HG03432 (cell line): ENCODE data around the gene SLC19A1.
"Not testable (repeated sequence)": the region's sequence is repeated elsewhere in the genome, so short reads cannot be mapped to it uniquely, and the experiment has no call there.

Source experiments
- ATAC-seq: cut with Tn5 transposase; IDR thresholded peaks from one replicate; pipeline ENCODE4 v1.9.1; 2021; ENCODE audit warnings: mild to moderate bottlenecking, moderate library complexity; ENCODE audit not compliant: unreplicated experiment

Gene SLC19A1

DNA sequence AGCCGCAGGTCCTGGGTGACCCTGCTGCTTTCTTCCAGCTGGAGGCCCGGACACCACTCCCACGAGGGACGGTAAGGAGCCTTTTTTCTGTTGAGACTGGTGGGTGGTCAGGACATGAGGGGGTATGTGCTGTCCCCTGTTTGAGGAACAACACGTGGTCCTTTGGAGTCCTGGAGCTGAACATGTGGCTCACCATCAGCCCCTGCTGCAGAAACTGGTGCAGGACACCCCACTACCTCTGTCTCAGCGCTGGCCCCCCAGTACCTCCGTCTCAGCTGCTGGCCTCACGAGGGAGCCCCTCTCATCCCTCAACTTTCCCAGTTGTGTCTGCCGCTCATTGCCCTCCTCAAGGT, 34.7 kb downstream of the SLC19A1 start:
- ATAC-seq = no peak

GRCh38 chr21:45506836-45507522, 35.3 kb downstream of the SLC19A1 start:
- no peak for ATAC-seq

- no peak for ATAC-seq
Measured at GRCh38 chr21:45506241-45506817, 35.9 kb downstream of the SLC19A1 start.

DNA sequence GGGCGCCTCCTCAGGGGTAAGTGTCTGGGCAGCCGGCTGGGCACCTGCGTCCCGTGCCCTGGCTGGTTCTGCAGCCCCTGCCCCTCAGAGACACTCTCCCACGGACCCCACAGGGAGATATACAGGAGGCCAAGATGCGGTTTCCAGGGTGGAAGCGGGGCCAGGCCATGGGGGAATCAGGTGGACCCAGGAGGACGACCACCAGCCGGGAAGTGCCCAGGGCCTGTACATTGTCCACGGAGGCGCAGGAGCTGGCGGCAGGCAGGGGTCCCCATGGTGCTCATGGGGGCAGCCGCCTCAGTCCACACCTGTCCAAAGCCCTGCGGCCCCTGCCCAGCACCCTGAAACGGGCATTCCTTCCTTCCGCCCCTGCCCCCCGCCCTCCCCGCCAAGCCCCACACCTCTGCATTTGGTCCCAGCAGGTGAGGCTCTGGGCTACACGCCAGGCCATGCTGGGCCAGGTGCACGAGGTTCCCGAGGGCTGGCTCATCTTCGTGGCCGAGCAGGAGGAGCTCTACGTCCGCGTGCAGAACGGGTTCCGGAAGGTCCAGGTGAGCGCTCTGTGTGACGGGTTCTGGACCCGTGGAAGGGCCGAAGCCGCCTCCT, 36.7 kb downstream of the SLC19A1 start:
- ATAC-seq = no peak

- ATAC-seq = no peak
Measured at GRCh38 chr21:45504516-45505415, 37.5 kb downstream of the SLC19A1 start.

GRCh38 chr21:45504021-45504515, 38.2 kb downstream of the SLC19A1 start:
- no peak for ATAC-seq

DNA sequence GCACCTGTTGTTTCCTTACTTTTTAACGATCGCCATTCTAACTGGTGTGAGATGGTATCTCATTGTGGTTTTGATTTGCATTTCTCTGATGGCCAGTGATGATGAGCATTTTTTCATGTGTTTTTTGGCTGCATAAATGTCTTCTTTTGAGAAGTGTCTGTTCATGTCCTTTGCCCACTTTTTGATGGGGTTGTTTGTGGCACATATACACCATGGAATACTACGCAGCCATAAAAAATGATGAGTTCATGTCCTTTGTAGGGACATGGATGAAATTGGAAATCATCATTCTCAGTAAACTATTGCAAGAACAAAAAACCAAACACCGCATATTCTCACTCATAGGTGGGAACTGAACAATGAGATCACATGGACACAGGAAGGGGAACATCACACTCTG, 39.0 kb downstream of the SLC19A1 start:
- ATAC-seq = not testable (repeated sequence)

DNA sequence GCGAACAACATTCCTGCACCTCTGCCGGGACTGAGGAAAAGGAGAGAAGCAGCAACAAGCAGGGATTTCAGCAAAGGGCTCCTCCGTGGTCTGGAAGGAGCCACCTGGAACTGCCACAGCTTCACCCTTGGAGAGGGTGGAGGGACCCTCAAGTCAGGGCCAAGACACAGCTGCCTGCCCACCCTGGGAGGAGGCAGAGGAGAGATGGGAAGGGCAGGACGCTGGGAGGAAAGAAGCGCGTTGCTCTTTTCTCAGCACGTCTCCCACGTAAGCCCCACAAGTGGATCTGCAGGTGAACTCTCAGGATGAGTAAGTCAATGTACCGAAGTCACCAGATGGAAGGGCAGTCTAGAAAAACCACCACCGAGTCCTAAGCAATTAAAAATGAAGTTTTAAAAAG, 39.6 kb downstream of the SLC19A1 start:
- ATAC-seq = no peak

GRCh38 chr21:45502006-45502345, 40.3 kb downstream of the SLC19A1 start:
- no peak for ATAC-seq

- not testable (repeated sequence) for ATAC-seq
Measured at GRCh38 chr21:45501081-45502005, 40.9 kb downstream of the SLC19A1 start.

- no peak for ATAC-seq
Measured at GRCh38 chr21:45499970-45500577, 42.2 kb downstream of the SLC19A1 start.

DNA sequence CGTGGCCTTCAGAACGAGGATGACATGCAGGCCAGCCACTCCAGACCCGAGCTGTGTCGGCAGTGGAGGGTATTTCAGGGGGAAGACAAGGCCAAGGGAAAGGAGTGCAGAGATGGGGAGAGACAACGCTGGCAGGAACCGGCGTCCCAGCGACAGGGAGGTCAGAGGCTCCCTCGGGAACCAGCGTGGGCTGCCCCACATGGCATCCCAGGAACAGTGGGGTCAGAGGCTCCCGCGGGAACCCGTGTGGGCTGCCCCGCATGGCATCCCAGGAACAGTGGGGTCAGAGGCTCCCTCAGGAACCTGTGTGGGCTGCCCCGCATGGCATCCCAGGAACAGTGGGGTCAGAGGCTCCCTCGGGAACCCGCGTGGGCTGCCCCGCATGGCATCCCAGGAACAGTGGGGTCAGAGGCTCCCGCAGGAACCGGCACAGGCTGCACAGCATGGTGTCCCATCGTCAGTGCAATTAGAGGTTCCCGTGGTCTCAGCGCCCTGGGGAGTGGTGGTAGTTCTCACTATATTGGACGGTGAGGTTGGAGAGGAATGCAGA, 43.0 kb downstream of the SLC19A1 start:
- no peak for ATAC-seq

DNA sequence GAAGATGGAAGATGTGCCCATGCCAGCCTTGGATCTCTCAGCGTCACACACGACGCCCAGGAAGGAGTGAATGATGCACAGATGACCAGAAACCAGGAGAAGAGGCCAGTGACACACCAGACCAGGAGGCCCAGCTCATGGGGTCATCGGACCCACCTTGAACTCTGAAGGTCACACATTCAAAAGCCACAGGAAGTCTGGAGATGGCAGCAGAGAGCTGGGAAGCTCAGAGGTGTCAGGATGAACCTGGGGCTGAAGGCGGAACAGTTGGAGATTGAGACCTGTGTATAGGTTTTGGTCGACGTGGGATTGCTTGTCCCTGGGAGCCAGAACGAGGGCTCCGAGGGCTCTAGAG, 43.6 kb downstream of the SLC19A1 start:
- no peak for ATAC-seq

GRCh38 chr21:45497846-45498645, 44.2 kb downstream of the SLC19A1 start:
- ATAC-seq = no peak

DNA sequence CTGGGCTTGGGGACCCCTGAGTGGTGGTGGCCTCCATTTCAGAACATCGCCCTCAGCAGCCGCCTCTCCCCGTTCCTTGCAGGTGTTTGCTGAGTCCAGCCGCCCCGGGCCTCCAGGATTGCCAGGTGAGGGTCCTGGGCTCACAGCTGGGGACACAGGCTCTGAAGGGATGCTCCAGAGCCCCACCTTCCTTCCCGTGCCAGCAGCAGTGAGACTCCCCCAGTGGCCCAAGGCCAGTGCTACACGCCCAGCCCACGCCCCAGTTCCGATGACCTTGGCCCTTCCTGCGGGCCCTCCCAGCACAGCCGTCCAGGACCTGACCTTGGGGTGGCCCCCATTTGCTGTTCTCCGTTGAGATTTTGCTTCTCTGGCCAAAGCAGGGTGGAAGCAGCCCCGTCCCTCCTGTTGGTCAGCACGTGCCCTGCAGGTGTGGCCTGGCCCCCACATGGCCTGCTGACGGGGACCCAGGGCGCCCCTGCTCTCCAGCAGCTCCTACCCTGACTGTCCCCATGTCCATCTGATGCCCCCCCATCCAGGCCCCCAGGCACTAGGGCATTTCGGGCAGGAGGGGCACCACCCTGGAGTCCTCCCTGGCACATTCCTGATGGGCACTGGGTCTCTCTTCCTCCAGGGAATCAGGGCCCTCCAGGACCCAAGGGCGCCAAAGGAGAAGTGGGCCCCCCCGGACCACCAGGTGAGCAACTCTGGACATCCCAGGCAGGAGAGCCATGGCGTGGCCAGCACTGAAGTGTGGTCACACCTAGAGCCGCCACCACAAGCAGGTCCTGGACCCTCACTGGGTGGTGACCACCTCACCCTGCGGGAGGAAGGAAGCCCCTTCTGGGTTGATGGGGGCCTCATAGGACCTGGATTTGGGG, 45.0 kb downstream of the SLC19A1 start:
- no peak for ATAC-seq

- no peak for ATAC-seq
Measured at GRCh38 chr21:45496151-45496967, 45.9 kb downstream of the SLC19A1 start.
